ENCODE data around the gene NAPEPLD.
"Not testable (repeated sequence)": the region's sequence is repeated elsewhere in the genome, so short reads cannot be mapped to it uniquely, and the experiment has no call there.

GRCh38 chr7:103106703-103107070 is 42.2 kb downstream of the NAPEPLD start:
- TF ChIP-seq CTCF (optimal IDR thresholded peaks at IDR 0.05 in 1 of 3, IDR thresholded peaks at IDR 0.05 in 1 of 3, conservative IDR thresholded peaks at IDR 0.05 in 1 of 3; ENCODE audit: extremely low read depth in 1 of 3, insufficient read depth in 2 of 3, low read length in 3 of 3); EZH2 (IDR thresholded peaks at IDR 0.05; ENCODE audit: low read length): not testable (repeated sequence)
